Liver (tissue), 9 donors: ENCODE results near the gene IL6. TPM values are rescaled to one million over a fixed set of nuclear protein-coding genes. Genes with fewer than 3 reads are reported as not detected.

ENCODE experiments used
- DNase-seq: peaks from one replicate; pipeline ENCODE4 v3.0.0-alpha.2; 2017; ENCODE audit warnings: low spot score
- H3K27ac ChIP-seq, 2 donors: one replicate each; pipeline ENCODE4 v1.7.0; 2013; ENCODE audit warnings: inconsistent platforms in 2 of 2, low read length in 2 of 2, control low read depth in 1 of 2, low read depth in 1 of 2, mild to moderate bottlenecking in 1 of 2
- H3K27me3 ChIP-seq, 4 donors: one replicate each; pipeline versions ENCODE4 v1.6.1 to v1.7.0; 2013; ENCODE audit warnings: low read length in 3 of 4, inconsistent platforms in 1 of 4, mild to moderate bottlenecking in 1 of 4, moderate library complexity in 1 of 4; ENCODE audit not compliant: control insufficient read depth in 4 of 4, insufficient read depth in 4 of 4
- H3K36me3 ChIP-seq, 4 donors: one replicate each; pipeline versions ENCODE4 v1.6.1 to v1.7.0; 2013; ENCODE audit warnings: low read length in 3 of 4, mild to moderate bottlenecking in 3 of 4, low read depth in 1 of 4, moderate library complexity in 1 of 4; ENCODE audit not compliant: control insufficient read depth in 4 of 4, insufficient read depth in 3 of 4
- H3K4me1 ChIP-seq, 4 donors: one replicate each; pipeline versions ENCODE4 v1.6.1 to v1.7.0; 2013; ENCODE audit warnings: low read length in 3 of 4, mild to moderate bottlenecking in 3 of 4, moderate library complexity in 1 of 4; ENCODE audit not compliant: control insufficient read depth in 4 of 4, insufficient read depth in 4 of 4
- H3K4me3 ChIP-seq, 3 donors: one replicate each; pipeline versions ENCODE4 v1.6.1 to v1.7.0; 2013; ENCODE audit warnings: low read length in 3 of 3, control low read depth in 1 of 3, low read depth in 1 of 3, mild to moderate bottlenecking in 1 of 3
- H3K9ac ChIP-seq, 2 donors: one replicate each; pipeline ENCODE4 v1.7.0; 2013; ENCODE audit warnings: low read length in 2 of 2, mild to moderate bottlenecking in 2 of 2, moderate library complexity in 2 of 2, control low read depth in 1 of 2, low read depth in 1 of 2
- H3K9me3 ChIP-seq, 4 donors: one replicate each; pipeline versions ENCODE4 v1.6.1 to v1.7.0; 2013; ENCODE audit warnings: low read length in 3 of 4; ENCODE audit not compliant: control insufficient read depth in 4 of 4
- ATF3 ChIP-seq: IDR thresholded peaks from 2 replicates; pipeline ENCODE4 v1.6.1; 2016; ENCODE audit warnings: antibody characterized with exemption
- CTCF ChIP-seq: fragments of 150-350 bp; IDR thresholded peaks from 2 replicates; pipeline ENCODE4 v1.5.1; 2017; ENCODE audit warnings: improper control_type of control experiment, low read depth, low read length; ENCODE audit not compliant: missing input control
- EGR1 ChIP-seq, 2 donors: IDR thresholded peaks; 2 replicates each; pipeline ENCODE4 v1.6.1; 2016 to 2018; ENCODE audit warnings: antibody characterized with exemption in 2 of 2, low read depth in 2 of 2
- FOXA1 ChIP-seq: IDR thresholded peaks from 2 replicates; pipeline ENCODE4 v1.6.1; 2016; ENCODE audit warnings: antibody characterized with exemption
- FOXA2 ChIP-seq: IDR thresholded peaks from 2 replicates; pipeline ENCODE4 v1.6.1; 2016; ENCODE audit warnings: antibody characterized with exemption
- HNF4G ChIP-seq: IDR thresholded peaks from 2 replicates; pipeline ENCODE4 v1.6.1; 2016; ENCODE audit warnings: antibody characterized with exemption
- JUND ChIP-seq, 2 donors: IDR thresholded peaks; 2 replicates each; pipeline ENCODE4 v1.6.1; 2016; ENCODE audit warnings: antibody characterized with exemption in 2 of 2
- MAX ChIP-seq: IDR thresholded peaks from 2 replicates; pipeline ENCODE4 v1.6.1; 2016; ENCODE audit warnings: antibody characterized with exemption
- NR2F2 ChIP-seq: IDR thresholded peaks from 2 replicates; pipeline ENCODE4 v1.6.1; 2016; ENCODE audit warnings: antibody characterized with exemption
- REST ChIP-seq: IDR thresholded peaks from 2 replicates; pipeline ENCODE4 v1.6.1; 2016; ENCODE audit warnings: antibody characterized with exemption, mild to moderate bottlenecking
- RXRA ChIP-seq, 2 donors: IDR thresholded peaks; 2 replicates each; pipeline ENCODE4 v1.6.1; 2017 to 2018; ENCODE audit warnings: antibody characterized with exemption in 2 of 2, mild to moderate bottlenecking in 1 of 2
- SP1 ChIP-seq: IDR thresholded peaks from 2 replicates; pipeline ENCODE4 v1.6.1; 2018; ENCODE audit warnings: antibody characterized with exemption, mild to moderate bottlenecking
- TAF1 ChIP-seq: conservative IDR thresholded peaks from 2 replicates; pipeline ENCODE4 v1.6.1; 2016; ENCODE audit warnings: antibody characterized with exemption, mild to moderate bottlenecking
- YY1 ChIP-seq: IDR thresholded peaks from 2 replicates; pipeline ENCODE4 v1.6.1; 2016; ENCODE audit warnings: antibody characterized with exemption, mild to moderate bottlenecking
- ZBTB33 ChIP-seq: IDR thresholded peaks from 2 replicates; pipeline ENCODE4 v1.6.1; 2016; ENCODE audit warnings: antibody characterized with exemption
- WGBS: extraction: QIAGEN DNeasy Blood & Tissue Kit; methylation state at CpG from one replicate; pipeline ENCODE4 v1.1.7; 2013; 5-methylcytosine and 5-hydroxymethylcytosine counted together
- polyA plus RNA-seq, 2 donors: library from polyadenylated mRNA; stranded (reverse) in 1 of 2; unstranded in 1 of 2; fragments of 200-250 nt in 1 of 2; fragments of >200 nt in 1 of 2; fragmentation: Nextera tagmentation in 1 of 2; extraction: Ambion mirVana in 1 of 2; gene quantifications; one replicate each; pipeline versions ENCODE4 v1.2.1 to v1.2.3, GENCODE V29; 2013 to 2015
- total RNA-seq, 2 donors: library from RNA; depleted of rRNA; stranded (reverse); fragments of >200 nt; gene quantifications; one replicate each; pipeline ENCODE4 v1.2.3, GENCODE V29; 2014
- donor health status: healthy.
- donor health status: healthy.
- donor health status: healthy.
- donor health status: healthy.
- donor health status: healthy.

Gene IL6
- total and polyA plus RNA-seq, 4 donors: 0.17 TPM; not detected in 3

DNA sequence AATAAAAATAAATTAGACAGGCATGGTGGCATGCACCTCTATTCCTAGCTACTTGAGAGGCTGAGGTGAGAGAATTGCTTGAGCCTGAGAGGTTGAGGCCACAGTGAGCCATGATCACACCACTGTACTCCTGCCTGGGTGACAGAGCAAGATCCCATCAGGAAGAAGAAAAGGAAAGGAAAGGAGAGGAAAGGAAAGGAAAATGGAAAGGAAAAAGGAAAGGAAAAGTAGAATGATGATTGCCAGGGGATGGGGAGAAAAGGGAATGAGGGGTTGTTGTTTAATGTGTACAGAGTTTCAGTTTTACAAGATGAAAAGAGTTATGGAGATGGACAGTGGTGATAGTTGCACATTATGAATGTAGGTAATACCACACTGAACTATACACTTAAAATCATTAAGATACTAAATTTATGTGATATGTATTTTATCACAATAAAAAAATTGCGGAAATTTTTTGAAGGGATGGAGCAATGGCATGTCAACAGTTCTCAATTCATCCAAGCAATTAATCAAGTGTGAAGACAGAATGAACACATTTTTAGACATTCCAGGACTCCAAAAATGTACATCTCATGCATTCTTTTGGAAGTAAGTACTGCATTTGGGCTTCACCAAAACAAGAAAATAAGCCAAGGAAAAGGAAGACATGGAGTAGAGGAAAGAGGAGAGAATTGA is 44.3 kb downstream of the IL6 start (continued):
- TF ChIP-seq ZBTB33 (no peak), JUND (IDR thresholded peaks at IDR 0.05) (no peak), RXRA (IDR thresholded peaks at IDR 0.05) (no peak), ATF3 (no peak), HNF4G (no peak), YY1 (no peak), FOXA1 (no peak), NR2F2 (no peak), SP1 (no peak), FOXA2 (no peak)

- TF ChIP-seq TAF1: no peak
- TF ChIP-seq CTCF: no peak
- no peak for TF ChIP-seq HNF4G
- TF ChIP-seq FOXA2: no peak
- no peak for TF ChIP-seq ATF3
- Histone ChIP-seq H3K27me3 (no peaks in the 10 kb centered on the region), H3K36me3 (no peaks in the 10 kb centered on the region), H3K4me1 (no peaks in the 10 kb centered on the region), H3K9me3 (no peaks in the 10 kb centered on the region), H3K9ac (no peak overlapping the region), H3K27ac (no peak overlapping the region), H3K4me3 (no peak overlapping the region)
- 63% methylated on average over 4 of the region's 4 CpGs for WGBS
- no peak for DNase-seq
These were observed 44.9 kb downstream of the IL6 start for GRCh38 chr7:22771872-22772228.

- Histone ChIP-seq H3K4me1 (no peaks in the 10 kb centered on the region), H3K27ac (no peak overlapping the region), H3K9me3 (no peaks in the 10 kb centered on the region), H3K9ac (no peak overlapping the region), H3K4me3 (no peak overlapping the region), H3K36me3 (no peaks in the 10 kb centered on the region), H3K27me3 (no peaks in the 10 kb centered on the region)
- no peak for TF ChIP-seq MAX
- TF ChIP-seq REST: no peak
- TF ChIP-seq YY1: no peak
- TF ChIP-seq TAF1: no peak
- no peak for TF ChIP-seq SP1
- no peak for TF ChIP-seq CTCF
- no peak for TF ChIP-seq ZBTB33
- TF ChIP-seq NR2F2: no peak
- TF ChIP-seq JUND (IDR thresholded peaks at IDR 0.05): no peak
- no peak for TF ChIP-seq FOXA2
- TF ChIP-seq RXRA (IDR thresholded peaks at IDR 0.05): no peak
- TF ChIP-seq ATF3: no peak
- TF ChIP-seq FOXA1: no peak
- TF ChIP-seq EGR1 (IDR thresholded peaks at IDR 0.05; ENCODE audit: low read depth in 2 of 2): no peak
- TF ChIP-seq HNF4G: no peak
- DNase-seq: no peak
- 64% methylated on average over 4 of the region's 4 CpGs for WGBS
These were observed 45.9 kb downstream of the IL6 start for GRCh38 chr7:22772885-22773284.
